ENCODE measurements around the gene CPEB4. TPM values are rescaled to one million over a fixed set of nuclear protein-coding genes. Genes with fewer than 3 reads are reported as not detected.

The CPEB4 gene
- total and polyA plus RNA-seq, 9 of the 15 experiments (the other 6 are each of a cell fraction or from before 2014, with no cell fraction given): 7.4 to 21.3 (median 12.4) TPM

GRCh38 chr5:173883347-173883924, 4.7 kb upstream of the CPEB4 start:
- Histone ChIP-seq H3K4me2 (ENCODE audit: insufficient read depth, low read length) (no peak overlapping the region), H3K4me1 (replicated peaks in 1 of 2; ENCODE audit: control insufficient read depth in 2 of 2, insufficient read depth in 2 of 2, low read length in 2 of 2) (peaks cover 20 to 66% of the 10 kb centered on the region in 2 experiments), H3K9me3 (replicated peaks; ENCODE audit: control insufficient read depth, insufficient read depth, low read depth, low read length) (no peaks in the 10 kb centered on the region), H3K9me1 (ENCODE audit: control insufficient read depth, insufficient read depth, low read length) (no peaks in the 10 kb centered on the region), H3K79me2 (ENCODE audit: control insufficient read depth, insufficient read depth, low read length) (peaks cover 3% of the 10 kb centered on the region), H3K27ac (ENCODE audit: extremely low read depth, low read depth, low read length) (no peak overlapping the region), H3K36me3 (ENCODE audit: control insufficient read depth, insufficient read depth, low read length) (no peaks in the 10 kb centered on the region), H2AFZ (ENCODE audit: low read depth, low read length) (no peak overlapping the region), H3K4me3 (no peak overlapping the region), H3K27me3 (ENCODE audit: control insufficient read depth in 2 of 2, insufficient read depth in 2 of 2, low read length in 2 of 2) (no peaks in the 10 kb centered on the region), H4K20me1 (replicated peaks; ENCODE audit: control insufficient read depth, insufficient read depth, low read length) (no peaks in the 10 kb centered on the region), H3K9ac (ENCODE audit: insufficient read depth in 1 of 2, low read depth in 2 of 2, low read length in 2 of 2) (no peak overlapping the region)
- intact Hi-C loops (cut with micrococcal nuclease) (loop anchor here (10.0 kb wide), 2 partner anchors 179 to 559 kb away; partner anchors contain the start of gene STC2), in situ Hi-C loops (cut with MboI) (loop anchor here (10.0 kb wide), 1 partner anchor 99 kb away; no protein-coding TSS in a partner anchor)
- no peak for ATAC-seq
- CTCF ChIA-PET (ENCODE audit: low intra/inter-chr PET ratio): no interaction called here
- POLR2A ChIA-PET: interaction anchor here (0.9 to 1.6 kb wide), 5 partner anchors 10 to 17 kb away, joined by 3 to 8 read pairs (median 3); no protein-coding TSS in a partner anchor
- WGBS (ENCODE audit: insufficient coverage, low coverage, missing lambda C conversion rate): 79% methylated on average over 3 of the region's 3 CpGs
- FAIRE-seq: no peak
- DNase-seq (ENCODE audit: extremely low read depth in 1 of 4, low spot score in 3 of 4): no peak
- BruUV-seq (replicated peaks): no TSS peak
- no peak for TF ChIP-seq TSHZ1 (CRISPR knock-in tag; IDR thresholded peaks at IDR 0.05)
- TF ChIP-seq HNRNPH1 (optimal IDR thresholded peaks at IDR 0.05; ENCODE audit: low read depth, low read length): no peak
- TF ChIP-seq MAX (CRISPR knock-in tag; IDR thresholded peaks at IDR 0.05): no peak
- TF ChIP-seq KLF1 (tag; IDR thresholded peaks at IDR 0.05): no peak
- TF ChIP-seq ZBED1 (IDR thresholded peaks at IDR 0.05): no peak
- TF ChIP-seq, protein P1, sequence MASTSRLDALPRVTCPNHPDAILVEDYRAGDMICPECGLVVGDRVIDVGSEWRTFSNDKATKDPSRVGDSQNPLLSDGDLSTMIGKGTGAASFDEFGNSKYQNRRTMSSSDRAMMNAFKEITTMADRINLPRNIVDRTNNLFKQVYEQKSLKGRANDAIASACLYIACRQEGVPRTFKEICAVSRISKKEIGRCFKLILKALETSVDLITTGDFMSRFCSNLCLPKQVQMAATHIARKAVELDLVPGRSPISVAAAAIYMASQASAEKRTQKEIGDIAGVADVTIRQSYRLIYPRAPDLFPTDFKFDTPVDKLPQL (IDR thresholded peaks at IDR 0.05; ENCODE audit: extremely low read depth, insufficient read length): no peak
- no peak for TF ChIP-seq PRPF4 (IDR thresholded peaks at IDR 0.05; ENCODE audit: insufficient read depth, low read depth, low read length, poor library complexity, severe bottlenecking)
- TF ChIP-seq, protein P2, sequence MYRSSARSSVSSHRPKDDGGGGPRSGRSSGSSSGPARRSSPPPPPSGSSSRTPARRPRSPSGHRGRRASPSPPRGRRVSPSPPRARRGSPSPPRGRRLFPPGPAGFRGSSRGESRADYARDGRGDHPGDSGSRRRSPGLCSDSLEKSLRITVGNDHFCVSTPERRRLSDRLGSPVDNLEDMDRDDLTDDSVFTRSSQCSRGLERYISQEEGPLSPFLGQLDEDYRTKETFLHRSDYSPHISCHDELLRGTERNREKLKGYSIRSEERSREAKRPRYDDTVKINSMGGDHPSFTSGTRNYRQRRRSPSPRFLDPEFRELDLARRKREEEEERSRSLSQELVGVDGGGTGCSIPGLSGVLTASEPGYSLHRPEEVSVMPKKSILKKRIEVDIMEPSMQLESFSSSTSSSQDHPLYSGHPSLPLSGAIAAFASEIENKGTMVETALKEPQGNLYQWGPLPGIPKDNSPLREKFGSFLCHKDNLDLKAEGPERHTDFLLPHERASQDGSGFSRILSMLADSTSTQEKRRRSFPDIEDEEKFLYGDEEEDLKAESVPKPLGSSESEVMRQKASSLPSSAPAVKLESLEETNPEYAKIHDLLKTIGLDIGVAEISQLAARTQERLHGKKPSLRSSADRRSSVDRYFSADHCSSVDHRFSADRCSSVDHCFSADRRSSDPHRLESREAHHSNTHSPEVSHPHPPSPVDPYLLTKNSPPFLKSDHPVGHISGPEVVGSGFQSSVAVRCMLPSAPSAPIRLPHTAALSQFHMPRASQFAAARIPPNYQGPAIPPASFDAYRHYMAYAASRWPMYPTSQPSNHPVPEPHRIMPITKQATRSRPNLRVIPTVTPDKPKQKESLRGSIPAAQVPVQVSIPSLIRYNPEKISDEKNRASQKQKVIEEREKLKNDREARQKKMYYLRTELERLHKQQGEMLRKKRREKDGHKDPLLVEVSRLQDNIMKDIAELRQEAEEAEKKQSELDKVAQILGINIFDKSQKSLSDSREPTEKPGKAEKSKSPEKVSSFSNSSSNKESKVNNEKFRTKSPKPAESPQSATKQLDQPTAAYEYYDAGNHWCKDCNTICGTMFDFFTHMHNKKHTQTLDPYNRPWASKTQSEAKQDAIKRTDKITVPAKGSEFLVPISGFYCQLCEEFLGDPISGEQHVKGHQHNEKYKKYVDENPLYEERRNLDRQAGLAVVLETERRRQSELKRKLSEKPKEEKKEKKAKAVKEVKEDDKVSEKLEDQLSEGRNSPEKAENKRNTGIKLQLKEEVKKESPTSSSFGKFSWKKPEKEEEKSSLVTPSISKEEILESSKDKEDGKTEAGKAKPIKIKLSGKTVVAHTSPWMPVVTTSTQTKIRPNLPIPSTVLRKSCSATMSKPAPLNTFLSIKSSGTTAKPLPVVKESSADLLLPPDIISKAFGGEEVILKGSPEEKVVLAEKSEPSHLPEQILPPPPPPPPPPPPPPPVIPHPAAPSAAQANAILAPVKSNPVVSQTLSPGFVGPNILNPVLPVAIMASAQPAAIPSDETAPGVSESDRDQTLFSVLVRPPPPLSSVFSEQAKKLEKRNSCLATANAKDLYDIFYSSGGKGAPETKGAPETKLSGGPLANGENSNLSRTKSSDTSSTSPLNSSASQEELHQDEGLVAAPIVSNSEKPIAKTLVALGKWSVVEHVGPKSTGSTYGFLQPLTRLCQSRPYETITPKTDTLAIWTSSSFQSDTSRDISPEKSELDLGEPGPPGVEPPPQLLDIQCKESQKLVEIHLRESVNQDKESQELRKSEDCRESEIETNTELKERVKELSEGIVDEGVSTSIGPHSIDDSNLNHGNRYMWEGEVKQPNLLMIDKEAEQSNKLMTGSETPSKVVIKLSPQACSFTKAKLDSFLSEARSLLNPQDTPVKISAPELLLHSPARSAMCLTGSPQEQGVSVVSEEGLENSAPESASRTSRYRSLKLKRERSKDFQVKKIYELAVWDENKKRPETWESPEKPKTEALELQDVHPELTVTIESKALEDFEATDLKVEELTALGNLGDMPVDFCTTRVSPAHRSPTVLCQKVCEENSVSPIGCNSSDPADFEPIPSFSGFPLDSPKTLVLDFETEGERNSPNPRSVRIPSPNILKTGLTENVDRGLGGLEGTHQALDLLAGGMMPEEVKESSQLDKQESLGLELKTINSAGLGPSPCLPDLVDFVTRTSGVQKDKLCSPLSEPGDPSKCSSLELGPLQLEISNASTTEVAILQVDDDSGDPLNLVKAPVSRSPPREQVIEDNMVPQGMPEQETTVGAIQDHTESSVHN (IDR thresholded peaks at IDR 0.05; ENCODE audit: borderline replicate concordance in 1 of 2, low read depth in 1 of 2): no peak
